HEK293 (cell line): ENCODE results near the gene DISP3.

Experiments used
- ZEB2 ChIP-seq: fragments of 450-650 bp; formaldehyde crosslinking; IDR thresholded peaks from 2 replicates; pipeline ENCODE4 v1.5.1; 2016; ENCODE audit warnings: missing biosample characterization, missing genetic modification characterization
- ZNF114 ChIP-seq: fragments of 450-650 bp; formaldehyde crosslinking; IDR thresholded peaks from 2 replicates; pipeline ENCODE4 v1.5.0; 2017; ENCODE audit warnings: missing biosample characterization, missing genetic modification characterization
- ZNF23 ChIP-seq: fragments of 450-650 bp; formaldehyde crosslinking; IDR thresholded peaks from 2 replicates; pipeline ENCODE4 v1.5.1; 2016; ENCODE audit warnings: missing biosample characterization, missing genetic modification characterization, borderline replicate concordance
- ZNF248 ChIP-seq: fragments of 450-650 bp; formaldehyde crosslinking; IDR thresholded peaks from 2 replicates; pipeline ENCODE4 v1.5.1; 2017; ENCODE audit warnings: missing biosample characterization, missing genetic modification characterization
- ZNF416 ChIP-seq: fragments of 450-650 bp; formaldehyde crosslinking; IDR thresholded peaks from 2 replicates; pipeline ENCODE4 v1.5.1; 2016; ENCODE audit warnings: missing biosample characterization, missing genetic modification characterization
- ZSCAN30 ChIP-seq: fragments of 450-650 bp; IDR thresholded peaks from 2 replicates; pipeline ENCODE4 v1.5.1; 2018; ENCODE audit warnings: missing biosample characterization, mild to moderate bottlenecking, missing genetic modification characterization, moderate library complexity
- TF ChIP-seq, protein P1 (sequence below): fragments of 450-650 bp; formaldehyde crosslinking; IDR thresholded peaks from 2 replicates; pipeline ENCODE4 v1.5.1; 2016; ENCODE audit warnings: missing biosample characterization, missing genetic modification characterization
- TF ChIP-seq, protein P2 (sequence below): fragments of 450-650 bp; formaldehyde crosslinking; IDR thresholded peaks from 2 replicates; pipeline ENCODE4 v1.5.0; 2017; ENCODE audit warnings: missing biosample characterization, missing genetic modification characterization, borderline replicate concordance
- TF ChIP-seq, protein P3 (sequence below): fragments of 450-650 bp; formaldehyde crosslinking; IDR thresholded peaks from 2 replicates; pipeline ENCODE4 v1.5.1; 2016; ENCODE audit warnings: missing biosample characterization, missing genetic modification characterization
- TF ChIP-seq, protein P4 (sequence below): fragments of 450-650 bp; formaldehyde crosslinking; IDR thresholded peaks from 2 replicates; pipeline ENCODE4 v1.5.1; 2016; ENCODE audit warnings: missing biosample characterization, missing genetic modification characterization, low read depth
- TF ChIP-seq, protein P5 (sequence below): fragments of 450-650 bp; formaldehyde crosslinking; IDR thresholded peaks from 2 replicates; pipeline ENCODE4 v1.5.1; 2017; ENCODE audit warnings: missing biosample characterization, missing genetic modification characterization

GRCh38 chr1:11570821-11571380 lies 91.9 kb downstream of the DISP3 start:
- TF ChIP-seq, protein P1, sequence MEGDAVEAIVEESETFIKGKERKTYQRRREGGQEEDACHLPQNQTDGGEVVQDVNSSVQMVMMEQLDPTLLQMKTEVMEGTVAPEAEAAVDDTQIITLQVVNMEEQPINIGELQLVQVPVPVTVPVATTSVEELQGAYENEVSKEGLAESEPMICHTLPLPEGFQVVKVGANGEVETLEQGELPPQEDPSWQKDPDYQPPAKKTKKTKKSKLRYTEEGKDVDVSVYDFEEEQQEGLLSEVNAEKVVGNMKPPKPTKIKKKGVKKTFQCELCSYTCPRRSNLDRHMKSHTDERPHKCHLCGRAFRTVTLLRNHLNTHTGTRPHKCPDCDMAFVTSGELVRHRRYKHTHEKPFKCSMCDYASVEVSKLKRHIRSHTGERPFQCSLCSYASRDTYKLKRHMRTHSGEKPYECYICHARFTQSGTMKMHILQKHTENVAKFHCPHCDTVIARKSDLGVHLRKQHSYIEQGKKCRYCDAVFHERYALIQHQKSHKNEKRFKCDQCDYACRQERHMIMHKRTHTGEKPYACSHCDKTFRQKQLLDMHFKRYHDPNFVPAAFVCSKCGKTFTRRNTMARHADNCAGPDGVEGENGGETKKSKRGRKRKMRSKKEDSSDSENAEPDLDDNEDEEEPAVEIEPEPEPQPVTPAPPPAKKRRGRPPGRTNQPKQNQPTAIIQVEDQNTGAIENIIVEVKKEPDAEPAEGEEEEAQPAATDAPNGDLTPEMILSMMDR = no peak
- no peak for TF ChIP-seq ZNF114
- no peak for TF ChIP-seq ZNF23
- TF ChIP-seq ZSCAN30 = no peak
- TF ChIP-seq, protein P2, sequence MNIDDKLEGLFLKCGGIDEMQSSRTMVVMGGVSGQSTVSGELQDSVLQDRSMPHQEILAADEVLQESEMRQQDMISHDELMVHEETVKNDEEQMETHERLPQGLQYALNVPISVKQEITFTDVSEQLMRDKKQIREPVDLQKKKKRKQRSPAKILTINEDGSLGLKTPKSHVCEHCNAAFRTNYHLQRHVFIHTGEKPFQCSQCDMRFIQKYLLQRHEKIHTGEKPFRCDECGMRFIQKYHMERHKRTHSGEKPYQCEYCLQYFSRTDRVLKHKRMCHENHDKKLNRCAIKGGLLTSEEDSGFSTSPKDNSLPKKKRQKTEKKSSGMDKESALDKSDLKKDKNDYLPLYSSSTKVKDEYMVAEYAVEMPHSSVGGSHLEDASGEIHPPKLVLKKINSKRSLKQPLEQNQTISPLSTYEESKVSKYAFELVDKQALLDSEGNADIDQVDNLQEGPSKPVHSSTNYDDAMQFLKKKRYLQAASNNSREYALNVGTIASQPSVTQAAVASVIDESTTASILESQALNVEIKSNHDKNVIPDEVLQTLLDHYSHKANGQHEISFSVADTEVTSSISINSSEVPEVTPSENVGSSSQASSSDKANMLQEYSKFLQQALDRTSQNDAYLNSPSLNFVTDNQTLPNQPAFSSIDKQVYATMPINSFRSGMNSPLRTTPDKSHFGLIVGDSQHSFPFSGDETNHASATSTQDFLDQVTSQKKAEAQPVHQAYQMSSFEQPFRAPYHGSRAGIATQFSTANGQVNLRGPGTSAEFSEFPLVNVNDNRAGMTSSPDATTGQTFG (tag by site-specific recombination) = no peak
- TF ChIP-seq, protein P3, sequence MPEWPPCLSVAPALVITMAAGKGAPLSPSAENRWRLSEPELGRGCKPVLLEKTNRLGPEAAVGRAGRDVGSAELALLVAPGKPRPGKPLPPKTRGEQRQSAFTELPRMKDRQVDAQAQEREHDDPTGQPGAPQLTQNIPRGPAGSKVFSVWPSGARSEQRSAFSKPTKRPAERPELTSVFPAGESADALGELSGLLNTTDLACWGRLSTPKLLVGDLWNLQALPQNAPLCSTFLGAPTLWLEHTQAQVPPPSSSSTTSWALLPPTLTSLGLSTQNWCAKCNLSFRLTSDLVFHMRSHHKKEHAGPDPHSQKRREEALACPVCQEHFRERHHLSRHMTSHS (tag by site-specific recombination) = no peak
- no peak for TF ChIP-seq ZNF416 (tag by site-specific recombination)
- TF ChIP-seq ZEB2 = no peak
- TF ChIP-seq, protein P4, sequence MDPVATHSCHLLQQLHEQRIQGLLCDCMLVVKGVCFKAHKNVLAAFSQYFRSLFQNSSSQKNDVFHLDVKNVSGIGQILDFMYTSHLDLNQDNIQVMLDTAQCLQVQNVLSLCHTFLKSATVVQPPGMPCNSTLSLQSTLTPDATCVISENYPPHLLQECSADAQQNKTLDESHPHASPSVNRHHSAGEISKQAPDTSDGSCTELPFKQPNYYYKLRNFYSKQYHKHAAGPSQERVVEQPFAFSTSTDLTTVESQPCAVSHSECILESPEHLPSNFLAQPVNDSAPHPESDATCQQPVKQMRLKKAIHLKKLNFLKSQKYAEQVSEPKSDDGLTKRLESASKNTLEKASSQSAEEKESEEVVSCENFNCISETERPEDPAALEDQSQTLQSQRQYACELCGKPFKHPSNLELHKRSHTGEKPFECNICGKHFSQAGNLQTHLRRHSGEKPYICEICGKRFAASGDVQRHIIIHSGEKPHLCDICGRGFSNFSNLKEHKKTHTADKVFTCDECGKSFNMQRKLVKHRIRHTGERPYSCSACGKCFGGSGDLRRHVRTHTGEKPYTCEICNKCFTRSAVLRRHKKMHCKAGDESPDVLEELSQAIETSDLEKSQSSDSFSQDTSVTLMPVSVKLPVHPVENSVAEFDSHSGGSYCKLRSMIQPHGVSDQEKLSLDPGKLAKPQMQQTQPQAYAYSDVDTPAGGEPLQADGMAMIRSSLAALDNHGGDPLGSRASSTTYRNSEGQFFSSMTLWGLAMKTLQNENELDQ (tag by site-specific recombination) = no peak
- no peak for TF ChIP-seq ZNF248 (tag by site-specific recombination)
- TF ChIP-seq, protein P5, sequence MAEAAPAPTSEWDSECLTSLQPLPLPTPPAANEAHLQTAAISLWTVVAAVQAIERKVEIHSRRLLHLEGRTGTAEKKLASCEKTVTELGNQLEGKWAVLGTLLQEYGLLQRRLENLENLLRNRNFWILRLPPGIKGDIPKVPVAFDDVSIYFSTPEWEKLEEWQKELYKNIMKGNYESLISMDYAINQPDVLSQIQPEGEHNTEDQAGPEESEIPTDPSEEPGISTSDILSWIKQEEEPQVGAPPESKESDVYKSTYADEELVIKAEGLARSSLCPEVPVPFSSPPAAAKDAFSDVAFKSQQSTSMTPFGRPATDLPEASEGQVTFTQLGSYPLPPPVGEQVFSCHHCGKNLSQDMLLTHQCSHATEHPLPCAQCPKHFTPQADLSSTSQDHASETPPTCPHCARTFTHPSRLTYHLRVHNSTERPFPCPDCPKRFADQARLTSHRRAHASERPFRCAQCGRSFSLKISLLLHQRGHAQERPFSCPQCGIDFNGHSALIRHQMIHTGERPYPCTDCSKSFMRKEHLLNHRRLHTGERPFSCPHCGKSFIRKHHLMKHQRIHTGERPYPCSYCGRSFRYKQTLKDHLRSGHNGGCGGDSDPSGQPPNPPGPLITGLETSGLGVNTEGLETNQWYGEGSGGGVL (tag by site-specific recombination) = no peak
